GM23338 (cell line): ENCODE results near the gene ZFX. TPM values are rescaled to one million over a fixed set of nuclear protein-coding genes. Genes with fewer than 3 reads are reported as not detected.

Experiments used
- ATAC-seq: fragments of 200-7000 bp; cut with Tn5 transposase; 3 replicates; pipeline ENCODE4 v1.9.1; 2020
- DNase-seq: peaks from one replicate; pipeline ENCODE4 v3.0.0-alpha.2; 2015; ENCODE audit warnings: low spot score
- H2AFZ ChIP-seq: fragments of 200-600 bp; sonication (generic); 2 replicates; pipeline ENCODE4 v1.8.0; 2016; ENCODE audit warnings: antibody characterized with exemption, mild to moderate bottlenecking, moderate library complexity
- H3F3A ChIP-seq: fragments of 200-600 bp; sonication (generic); replicated peaks from 2 replicates; pipeline ENCODE4 v1.8.0; 2017; ENCODE audit warnings: antibody characterized with exemption, mixed run types, low read depth
- H3K27ac ChIP-seq: fragments of 200-600 bp; sonication (generic); 2 replicates; pipeline ENCODE4 v1.6.1; 2016; ENCODE audit warnings: low read depth
- H3K27me3 ChIP-seq: fragments of 200-600 bp; sonication (generic); 2 replicates; pipeline ENCODE4 v1.8.0; 2016; ENCODE audit warnings: mild to moderate bottlenecking, mixed run types, moderate library complexity; ENCODE audit not compliant: insufficient read depth
- H3K36me3 ChIP-seq: fragments of 200-600 bp; sonication (generic); 2 replicates; pipeline ENCODE4 v1.8.0; 2016; ENCODE audit warnings: mild to moderate bottlenecking; ENCODE audit not compliant: insufficient read depth
- H3K4me1 ChIP-seq: fragments of 200-600 bp; sonication (generic); 2 replicates; pipeline ENCODE4 v1.8.0; 2016; ENCODE audit warnings: mild to moderate bottlenecking, moderate library complexity; ENCODE audit not compliant: insufficient read depth
- H3K4me2 ChIP-seq: fragments of 200-600 bp; sonication (generic); 2 replicates; pipeline ENCODE4 v1.7.1; 2017; ENCODE audit warnings: mixed run types
- H3K4me3 ChIP-seq: fragments of 200-600 bp; sonication (generic); 2 replicates; pipeline ENCODE4 v1.6.1; 2016; ENCODE audit warnings: mixed run types
- H3K79me2 ChIP-seq: fragments of 200-600 bp; sonication (generic); replicated peaks from 2 replicates; pipeline ENCODE4 v1.8.0; 2017; ENCODE audit warnings: mild to moderate bottlenecking; ENCODE audit not compliant: insufficient read depth
- H3K9me2 ChIP-seq: fragments of 200-600 bp; sonication (generic); 2 replicates; pipeline ENCODE4 v1.8.0; 2017; ENCODE audit not compliant: insufficient read depth
- H4K20me1 ChIP-seq: fragments of 200-600 bp; sonication (generic); replicated peaks from 2 replicates; pipeline ENCODE4 v1.8.0; 2017; ENCODE audit warnings: mild to moderate bottlenecking; ENCODE audit not compliant: insufficient read depth
- H3K27ac Mint-ChIP-seq: 2 replicates; pipeline ENCODE4 v1.8.0; 2020; ENCODE audit warnings: inconsistent platforms, mild to moderate bottlenecking, moderate library complexity, mixed read lengths
- H3K27me3 Mint-ChIP-seq: 3 replicates; pipeline ENCODE4 v1.8.0; 2022; ENCODE audit warnings: low read depth, mild to moderate bottlenecking, moderate library complexity, mixed read lengths, inconsistent platforms; ENCODE audit not compliant: insufficient read depth, poor library complexity
- H3K36me3 Mint-ChIP-seq: 3 replicates; pipeline ENCODE4 v1.8.0; 2021; ENCODE audit warnings: low read depth, mild to moderate bottlenecking, inconsistent platforms, moderate library complexity, mixed read lengths
- H3K4me1 Mint-ChIP-seq: 3 replicates; pipeline ENCODE4 v1.8.0; 2020; ENCODE audit warnings: mild to moderate bottlenecking, inconsistent platforms, mixed read lengths
- H3K4me3 Mint-ChIP-seq: 3 replicates; pipeline ENCODE4 v1.8.0; 2021; ENCODE audit warnings: moderate library complexity, mild to moderate bottlenecking, inconsistent platforms, mixed read lengths
- H3K9me3 Mint-ChIP-seq: 3 replicates; pipeline ENCODE4 v1.8.0; 2020; ENCODE audit warnings: moderate library complexity, mild to moderate bottlenecking, inconsistent platforms, mixed read lengths
- CREB1 ChIP-seq: fragments of 250-450 bp; sonication (Bioruptor Pico); IDR thresholded peaks from 2 replicates; pipeline ENCODE4 v1.5.0; 2020; ENCODE audit warnings: low read depth, mild to moderate bottlenecking, moderate library complexity
- CTCF ChIP-seq, 2 experiments: fragments of 200-600 bp in 1 of 2; sonication (generic) in 1 of 2; conservative IDR thresholded peaks; 2 replicates each; pipeline versions ENCODE4 v1.5.1 to v1.6.1; 2016 to 2017; ENCODE audit warnings: antibody characterized with exemption in 2 of 2, low read depth in 2 of 2, mild to moderate bottlenecking in 2 of 2, moderate library complexity in 1 of 2
- ETS1 ChIP-seq: IDR thresholded peaks from 2 replicates; pipeline ENCODE4 v1.6.1; 2016; ENCODE audit warnings: antibody characterized with exemption
- EZH2 ChIP-seq: fragments of 200-600 bp; sonication (generic); IDR thresholded peaks from one replicate; pipeline ENCODE4 v1.8.0; 2017; ENCODE audit warnings: antibody characterized with exemption, mild to moderate bottlenecking, low read depth; ENCODE audit not compliant: unreplicated experiment
- EZH2phosphoT487 ChIP-seq: fragments of 200-600 bp; sonication (generic); IDR thresholded peaks from one replicate; pipeline ENCODE4 v1.8.1; 2018; ENCODE audit warnings: antibody characterized with exemption; ENCODE audit not compliant: unreplicated experiment
- JUNB ChIP-seq: IDR thresholded peaks from one replicate; pipeline ENCODE4 v1.6.1; 2016; ENCODE audit warnings: antibody characterized with exemption; ENCODE audit not compliant: unreplicated experiment
- NANOG ChIP-seq: IDR thresholded peaks from 2 replicates; pipeline ENCODE4 v1.6.1; 2016; ENCODE audit warnings: antibody characterized with exemption, borderline replicate concordance
- POLR2AphosphoS5 ChIP-seq: IDR thresholded peaks from 2 replicates; pipeline ENCODE4 v1.6.1; 2016; ENCODE audit warnings: antibody characterized with exemption, low read depth
- STAT1 ChIP-seq: IDR thresholded peaks from one replicate; pipeline ENCODE4 v1.6.1; 2016; ENCODE audit warnings: antibody characterized with exemption; ENCODE audit not compliant: unreplicated experiment
- ZNF114 ChIP-seq: fragments of 250-450 bp; sonication (Bioruptor Pico); IDR thresholded peaks from 2 replicates; pipeline ENCODE4 v1.5.0; 2020; ENCODE audit warnings: mild to moderate bottlenecking, moderate library complexity
- ZNF331 ChIP-seq: fragments of 250-450 bp; sonication (Bioruptor Pico); IDR thresholded peaks from 2 replicates; pipeline ENCODE4 v1.5.0; 2020; ENCODE audit warnings: low read depth, mild to moderate bottlenecking, moderate library complexity
- polyA plus RNA-seq: library from polyadenylated mRNA; unstranded; fragments of >200 nt; fragmentation: Nextera tagmentation; extraction: Ambion mirVana; gene quantifications from 2 replicates; pipeline ENCODE4 v1.2.1, GENCODE V29; 2016
- total RNA-seq: library from RNA; depleted of rRNA; stranded (reverse); fragments of >200 nt; shearing (Covaris generic); gene quantifications from 2 replicates; pipeline ENCODE4 v1.2.3, GENCODE V29; 2014
- TF ChIP-seq, protein P1 (sequence below): IDR thresholded peaks from one replicate; pipeline ENCODE4 v1.6.1; 2018; ENCODE audit warnings: antibody characterized with exemption; ENCODE audit not compliant: unreplicated experiment
- TF ChIP-seq, protein P2 (sequence below): fragments of 250-450 bp; sonication (Bioruptor Pico); IDR thresholded peaks from 2 replicates; pipeline ENCODE4 v1.5.0; 2020; ENCODE audit warnings: mild to moderate bottlenecking, moderate library complexity

Gene ZFX
- total and polyA plus RNA-seq, 2 experiments from 2014 or later, result 11.0 to 15.4 TPM

- H3K27me3 ChIP-seq, result no peaks in the 10 kb centered on the region
- Mint-ChIP-seq H3K36me3 (no peaks in the 10 kb centered on the region), H3K4me3 (no peak overlapping the region), H3K27me3 (no peaks in the 10 kb centered on the region), H3K4me1 (peaks cover 19% of the 10 kb centered on the region; the same call in 2 of the 3 replicates), H3K9me3 (no peaks in the 10 kb centered on the region), H3K27ac (no peak overlapping the region)
- H3F3A ChIP-seq, result 0 out of 2 replicates have a peak, but pooled peaks cover 3% of the 10 kb centered on the region
- ATAC-seq (no peak), DNase-seq (no peak)
- TF ChIP-seq CTCF (conservative IDR thresholded peaks at IDR 0.05; ENCODE audit: low read depth in 2 of 2) (no peak), JUNB (no peak), POLR2AphosphoS5 (no peak), CREB1 (no peak), STAT1 (no peak), EZH2 (no peak), NANOG (no peak), ETS1 (no peak), ZNF331 (no peak), ZNF114 (CRISPR knock-in tag) (no peak), EZH2phosphoT487 (no peak)
- TF ChIP-seq, protein P1, sequence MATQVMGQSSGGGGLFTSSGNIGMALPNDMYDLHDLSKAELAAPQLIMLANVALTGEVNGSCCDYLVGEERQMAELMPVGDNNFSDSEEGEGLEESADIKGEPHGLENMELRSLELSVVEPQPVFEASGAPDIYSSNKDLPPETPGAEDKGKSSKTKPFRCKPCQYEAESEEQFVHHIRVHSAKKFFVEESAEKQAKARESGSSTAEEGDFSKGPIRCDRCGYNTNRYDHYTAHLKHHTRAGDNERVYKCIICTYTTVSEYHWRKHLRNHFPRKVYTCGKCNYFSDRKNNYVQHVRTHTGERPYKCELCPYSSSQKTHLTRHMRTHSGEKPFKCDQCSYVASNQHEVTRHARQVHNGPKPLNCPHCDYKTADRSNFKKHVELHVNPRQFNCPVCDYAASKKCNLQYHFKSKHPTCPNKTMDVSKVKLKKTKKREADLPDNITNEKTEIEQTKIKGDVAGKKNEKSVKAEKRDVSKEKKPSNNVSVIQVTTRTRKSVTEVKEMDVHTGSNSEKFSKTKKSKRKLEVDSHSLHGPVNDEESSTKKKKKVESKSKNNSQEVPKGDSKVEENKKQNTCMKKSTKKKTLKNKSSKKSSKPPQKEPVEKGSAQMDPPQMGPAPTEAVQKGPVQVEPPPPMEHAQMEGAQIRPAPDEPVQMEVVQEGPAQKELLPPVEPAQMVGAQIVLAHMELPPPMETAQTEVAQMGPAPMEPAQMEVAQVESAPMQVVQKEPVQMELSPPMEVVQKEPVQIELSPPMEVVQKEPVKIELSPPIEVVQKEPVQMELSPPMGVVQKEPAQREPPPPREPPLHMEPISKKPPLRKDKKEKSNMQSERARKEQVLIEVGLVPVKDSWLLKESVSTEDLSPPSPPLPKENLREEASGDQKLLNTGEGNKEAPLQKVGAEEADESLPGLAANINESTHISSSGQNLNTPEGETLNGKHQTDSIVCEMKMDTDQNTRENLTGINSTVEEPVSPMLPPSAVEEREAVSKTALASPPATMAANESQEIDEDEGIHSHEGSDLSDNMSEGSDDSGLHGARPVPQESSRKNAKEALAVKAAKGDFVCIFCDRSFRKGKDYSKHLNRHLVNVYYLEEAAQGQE, result no peak
- TF ChIP-seq, protein P2, sequence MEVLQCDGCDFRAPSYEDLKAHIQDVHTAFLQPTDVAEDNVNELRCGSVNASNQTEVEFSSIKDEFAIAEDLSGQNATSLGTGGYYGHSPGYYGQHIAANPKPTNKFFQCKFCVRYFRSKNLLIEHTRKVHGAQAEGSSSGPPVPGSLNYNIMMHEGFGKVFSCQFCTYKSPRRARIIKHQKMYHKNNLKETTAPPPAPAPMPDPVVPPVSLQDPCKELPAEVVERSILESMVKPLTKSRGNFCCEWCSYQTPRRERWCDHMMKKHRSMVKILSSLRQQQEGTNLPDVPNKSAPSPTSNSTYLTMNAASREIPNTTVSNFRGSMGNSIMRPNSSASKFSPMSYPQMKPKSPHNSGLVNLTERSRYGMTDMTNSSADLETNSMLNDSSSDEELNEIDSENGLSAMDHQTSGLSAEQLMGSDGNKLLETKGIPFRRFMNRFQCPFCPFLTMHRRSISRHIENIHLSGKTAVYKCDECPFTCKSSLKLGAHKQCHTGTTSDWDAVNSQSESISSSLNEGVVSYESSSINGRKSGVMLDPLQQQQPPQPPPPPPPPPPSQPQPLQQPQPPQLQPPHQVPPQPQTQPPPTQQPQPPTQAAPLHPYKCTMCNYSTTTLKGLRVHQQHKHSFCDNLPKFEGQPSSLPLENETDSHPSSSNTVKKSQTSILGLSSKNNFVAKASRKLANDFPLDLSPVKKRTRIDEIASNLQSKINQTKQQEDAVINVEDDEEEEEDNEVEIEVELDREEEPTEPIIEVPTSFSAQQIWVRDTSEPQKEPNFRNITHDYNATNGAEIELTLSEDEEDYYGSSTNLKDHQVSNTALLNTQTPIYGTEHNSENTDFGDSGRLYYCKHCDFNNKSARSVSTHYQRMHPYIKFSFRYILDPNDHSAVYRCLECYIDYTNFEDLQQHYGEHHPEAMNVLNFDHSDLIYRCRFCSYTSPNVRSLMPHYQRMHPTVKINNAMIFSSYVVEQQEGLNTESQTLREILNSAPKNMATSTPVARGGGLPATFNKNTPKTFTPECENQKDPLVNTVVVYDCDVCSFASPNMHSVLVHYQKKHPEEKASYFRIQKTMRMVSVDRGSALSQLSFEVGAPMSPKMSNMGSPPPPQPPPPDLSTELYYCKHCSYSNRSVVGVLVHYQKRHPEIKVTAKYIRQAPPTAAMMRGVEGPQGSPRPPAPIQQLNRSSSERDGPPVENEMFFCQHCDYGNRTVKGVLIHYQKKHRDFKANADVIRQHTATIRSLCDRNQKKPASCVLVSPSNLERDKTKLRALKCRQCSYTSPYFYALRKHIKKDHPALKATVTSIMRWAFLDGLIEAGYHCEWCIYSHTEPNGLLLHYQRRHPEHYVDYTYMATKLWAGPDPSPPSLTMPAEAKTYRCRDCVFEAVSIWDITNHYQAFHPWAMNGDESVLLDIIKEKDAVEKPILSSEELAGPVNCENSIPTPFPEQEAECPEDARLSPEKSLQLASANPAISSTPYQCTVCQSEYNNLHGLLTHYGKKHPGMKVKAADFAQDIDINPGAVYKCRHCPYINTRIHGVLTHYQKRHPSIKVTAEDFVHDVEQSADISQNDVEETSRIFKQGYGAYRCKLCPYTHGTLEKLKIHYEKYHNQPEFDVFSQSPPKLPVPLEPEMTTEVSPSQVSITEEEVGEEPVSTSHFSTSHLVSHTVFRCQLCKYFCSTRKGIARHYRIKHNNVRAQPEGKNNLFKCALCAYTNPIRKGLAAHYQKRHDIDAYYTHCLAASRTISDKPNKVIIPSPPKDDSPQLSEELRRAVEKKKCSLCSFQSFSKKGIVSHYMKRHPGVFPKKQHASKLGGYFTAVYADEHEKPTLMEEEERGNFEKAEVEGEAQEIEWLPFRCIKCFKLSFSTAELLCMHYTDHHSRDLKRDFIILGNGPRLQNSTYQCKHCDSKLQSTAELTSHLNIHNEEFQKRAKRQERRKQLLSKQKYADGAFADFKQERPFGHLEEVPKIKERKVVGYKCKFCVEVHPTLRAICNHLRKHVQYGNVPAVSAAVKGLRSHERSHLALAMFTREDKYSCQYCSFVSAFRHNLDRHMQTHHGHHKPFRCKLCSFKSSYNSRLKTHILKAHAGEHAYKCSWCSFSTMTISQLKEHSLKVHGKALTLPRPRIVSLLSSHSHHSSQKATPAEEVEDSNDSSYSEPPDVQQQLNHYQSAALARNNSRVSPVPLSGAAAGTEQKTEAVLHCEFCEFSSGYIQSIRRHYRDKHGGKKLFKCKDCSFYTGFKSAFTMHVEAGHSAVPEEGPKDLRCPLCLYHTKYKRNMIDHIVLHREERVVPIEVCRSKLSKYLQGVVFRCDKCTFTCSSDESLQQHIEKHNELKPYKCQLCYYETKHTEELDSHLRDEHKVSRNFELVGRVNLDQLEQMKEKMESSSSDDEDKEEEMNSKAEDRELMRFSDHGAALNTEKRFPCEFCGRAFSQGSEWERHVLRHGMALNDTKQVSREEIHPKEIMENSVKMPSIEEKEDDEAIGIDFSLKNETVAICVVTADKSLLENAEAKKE (CRISPR knock-in tag), result no peak
- no peak overlapping the region for H3K27ac ChIP-seq
- no peaks in the 10 kb centered on the region for H4K20me1 ChIP-seq
- H3K4me3 ChIP-seq, result no peak overlapping the region
- no peak overlapping the region for H2AFZ ChIP-seq
- H3K4me2 ChIP-seq, result no peak overlapping the region
- peaks cover 8% of the 10 kb centered on the region; the same call in 1 of the 2 replicates for H3K4me1 ChIP-seq
- no peaks in the 10 kb centered on the region for H3K9me2 ChIP-seq
- H3K79me2 ChIP-seq, result no peaks in the 10 kb centered on the region
- no peaks in the 10 kb centered on the region for H3K36me3 ChIP-seq
Measured at GRCh38 chrX:24219320-24219719, 69.8 kb downstream of the ZFX start.
